GM19463 (cell line): ENCODE results near the gene RDH11.
"Not testable (repeated sequence)": the region's sequence is repeated elsewhere in the genome, so short reads cannot be mapped to it uniquely, and the experiment has no call there.

Source experiments
- ATAC-seq: cut with Tn5 transposase; IDR thresholded peaks from one replicate; pipeline ENCODE4 v1.9.1; 2021; ENCODE audit warnings: mild to moderate bottlenecking, moderate library complexity; ENCODE audit not compliant: unreplicated experiment

The RDH11 gene

GRCh38 chr14:67695394-67695949 lies at the start of gene RDH11:
Gene RDH11 (minus strand): TSS chr14:67695764. CDS start chr14:67695703, 61 bp downstream.
- ATAC-seq, result peak; percentile 82

- ATAC-seq, result no peak
These were observed 48.5 kb upstream of the RDH11 start for GRCh38 chr14:67744046-67744445.

- ATAC-seq, result no peak
These were observed 43.4 kb upstream of the RDH11 start for GRCh38 chr14:67738740-67739504.

GRCh38 chr14:67736771-67737170 lies 41.2 kb upstream of the RDH11 start:
- no peak for ATAC-seq

GRCh38 chr14:67735336-67736147 lies 40.0 kb upstream of the RDH11 start:
- ATAC-seq, result no peak

- ATAC-seq, result no peak
These were observed 39.1 kb upstream of the RDH11 start for GRCh38 chr14:67734675-67735074.

- no peak for ATAC-seq
These were observed 38.1 kb upstream of the RDH11 start for GRCh38 chr14:67733616-67734015.

GRCh38 chr14:67729072-67729885 lies 33.7 kb upstream of the RDH11 start:
- no peak for ATAC-seq

GRCh38 chr14:67728258-67728657 lies 32.7 kb upstream of the RDH11 start:
- no peak for ATAC-seq

GRCh38 chr14:67727361-67727760 lies 31.8 kb upstream of the RDH11 start:
- ATAC-seq, result no peak

GRCh38 chr14:67725171-67725570 lies 29.6 kb upstream of the RDH11 start:
- ATAC-seq, result no peak

GRCh38 chr14:67722293-67722692 lies 26.7 kb upstream of the RDH11 start:
- no peak for ATAC-seq

- ATAC-seq, result no peak
These were observed 26.3 kb upstream of the RDH11 start for GRCh38 chr14:67721875-67722274.

GRCh38 chr14:67719866-67720265 lies 24.3 kb upstream of the RDH11 start:
- no peak for ATAC-seq

GRCh38 chr14:67719385-67719784 lies 23.8 kb upstream of the RDH11 start:
- not testable (repeated sequence) for ATAC-seq

GRCh38 chr14:67718265-67718664 lies 22.7 kb upstream of the RDH11 start:
- ATAC-seq, result no peak

GRCh38 chr14:67717048-67717447 lies 21.5 kb upstream of the RDH11 start:
- no peak for ATAC-seq

GRCh38 chr14:67710209-67710608 lies 14.6 kb upstream of the RDH11 start:
- no peak for ATAC-seq

- ATAC-seq, result not testable (repeated sequence)
These were observed 14.2 kb upstream of the RDH11 start for GRCh38 chr14:67709796-67710195.

GRCh38 chr14:67709346-67709745 lies 13.8 kb upstream of the RDH11 start:
- not testable (repeated sequence) for ATAC-seq

- ATAC-seq, result no peak
These were observed 9.6 kb upstream of the RDH11 start for GRCh38 chr14:67705211-67705610.
